ENCODE data around the gene C1S. TPM values are rescaled to one million over a fixed set of nuclear protein-coding genes. Genes with fewer than 3 reads are reported as not detected.
A peak's percentile ranks its signal among the peaks of the same experiment; 100 is the strongest.

Gene C1S
- total and polyA plus RNA-seq, 2 experiments from 2014 or later = 4.9 to 9.7 TPM

- TF ChIP-seq ZNF462 (CRISPR knock-in tag; IDR thresholded peaks at IDR 0.05) = no peak
Observed at GRCh38 chr12:7038591-7038990, 21.9 kb upstream of the C1S start (continued).

- Histone ChIP-seq H3K4me1 (ENCODE audit: insufficient read depth) (peaks cover 9% of the 10 kb centered on the region), H3K4me3 (no peak overlapping the region), H3K9me2 (ENCODE audit: insufficient read depth) (no peaks in the 10 kb centered on the region; the same call in 1 of the 2 replicates), H3K79me2 (replicated peaks; ENCODE audit: insufficient read depth) (no peaks in the 10 kb centered on the region), H3K36me3 (ENCODE audit: insufficient read depth) (no peaks in the 10 kb centered on the region), H3F3A (replicated peaks; ENCODE audit: low read depth) (no peaks in the 10 kb centered on the region), H2AFZ (peak overlapping the region; percentile 85), H3K27ac (ENCODE audit: low read depth) (no peak overlapping the region), H3K27me3 (ENCODE audit: insufficient read depth) (no peaks in the 10 kb centered on the region), H3K4me2 (no peak overlapping the region), H4K20me1 (replicated peaks; ENCODE audit: insufficient read depth) (no peaks in the 10 kb centered on the region)
- no peak for DNase-seq (ENCODE audit: low spot score)
- Mint-ChIP-seq H3K4me1 (peaks cover 26% of the 10 kb centered on the region), H3K4me3 (no peak overlapping the region), H3K27me3 (ENCODE audit: insufficient read depth, low read depth, poor library complexity) (no peaks in the 10 kb centered on the region), H3K27ac (peak overlapping the region; percentile 52), H3K9me3 (no peaks in the 10 kb centered on the region; the same call in 2 of the 3 replicates), H3K36me3 (ENCODE audit: low read depth) (no peaks in the 10 kb centered on the region; the same call in 2 of the 3 replicates)
- no peak for ATAC-seq
- no peak for TF ChIP-seq ZNF331 (CRISPR knock-in tag; IDR thresholded peaks at IDR 0.05; ENCODE audit: low read depth)
- no peak for TF ChIP-seq NANOG (IDR thresholded peaks at IDR 0.05; ENCODE audit: borderline replicate concordance)
- TF ChIP-seq JUNB (IDR thresholded peaks at IDR 0.05; ENCODE audit: unreplicated experiment) = no peak
- no peak for TF ChIP-seq CTCF (conservative IDR thresholded peaks at IDR 0.05; ENCODE audit: low read depth in 2 of 2)
- no peak for TF ChIP-seq REST (IDR thresholded peaks at IDR 0.05; ENCODE audit: unreplicated experiment)
- no peak for TF ChIP-seq ZNF114 (CRISPR knock-in tag; IDR thresholded peaks at IDR 0.05)
- no peak for TF ChIP-seq EZH2phosphoT487 (IDR thresholded peaks at IDR 0.05; ENCODE audit: unreplicated experiment)
Observed at GRCh38 chr12:7039403-7039802, 21.1 kb upstream of the C1S start.
